B cell (primary cell): ENCODE measurements around the gene ALKBH3. TPM values are rescaled to one million over a fixed set of nuclear protein-coding genes. Genes with fewer than 3 reads are reported as not detected.

Experiments
- ATAC-seq: fragments of 200-7000 bp; cut with Tn5 transposase; one replicate; pipeline ENCODE4 v1.10.0; 2021; ENCODE audit warnings: low read depth, mild to moderate bottlenecking, moderate number of reproducible peaks, moderate library complexity
- CTCF ChIA-PET: fragments of 350-600 bp; sonication (Branson Sonifier 250); formaldehyde crosslinking; loops from one replicate; lab custom pipeline; 2021; ENCODE audit warnings: antibody characterized with exemption, inconsistent platforms; lab: Charles Lee
- POLR2A ChIA-PET: fragments of 350-600 bp; sonication (Branson Sonifier 250); formaldehyde crosslinking; loops from one replicate; lab custom pipeline; 2021; ENCODE audit warnings: antibody characterized with exemption; lab: Charles Lee
- DNase-seq: peaks from one replicate; pipeline ENCODE4 v3.0.0; 2013
- H2AFZ ChIP-seq: 2 replicates; pipeline ENCODE4 v1.6.1; 2012; ENCODE audit warnings: mild to moderate bottlenecking, low read depth, low read length; ENCODE audit not compliant: insufficient read depth, poor library complexity, severe bottlenecking
- H3K27ac ChIP-seq, 2 donors: 1 replicate in 1 of 2; 2 replicates in 1 of 2; pipeline ENCODE4 v1.5.1; 2012 to 2013; ENCODE audit warnings: low read length in 2 of 2, mild to moderate bottlenecking in 2 of 2, moderate library complexity in 1 of 2
- H3K27me3 ChIP-seq, 4 experiments: fragments of 200-600 bp in 1 of 4; sonication (generic) in 1 of 4; replicated peaks in 1 of 4; 1 replicate in 2 of 4; 2 replicates in 2 of 4; pipeline versions ENCODE4 v1.6.1 to v1.7.0; 2013 to 2016; ENCODE audit warnings: low read length in 3 of 4, mild to moderate bottlenecking in 2 of 4, mixed read lengths in 1 of 4, moderate library complexity in 1 of 4; ENCODE audit not compliant: insufficient read depth in 4 of 4, control insufficient read depth in 3 of 4; ENCODE audit errors: control extremely low read depth in 1 of 4
- H3K36me3 ChIP-seq, 2 experiments: replicated peaks in 1 of 2; 1 replicate in 1 of 2; 2 replicates in 1 of 2; pipeline versions ENCODE4 v1.6.1 to v1.7.1; 2013; ENCODE audit warnings: low read length in 1 of 2; ENCODE audit not compliant: insufficient read depth in 2 of 2, control insufficient read depth in 1 of 2; ENCODE audit errors: control extremely low read depth in 1 of 2, extremely low read depth in 1 of 2
- H3K4me1 ChIP-seq, 2 donors: fragments of 200-600 bp in 1 of 2; sonication (generic) in 1 of 2; 1 replicate in 1 of 2; 2 replicates in 1 of 2; pipeline versions ENCODE4 v1.5.1 to v1.6.1; 2013 to 2017; ENCODE audit warnings: low read length in 2 of 2; ENCODE audit not compliant: control insufficient read depth in 2 of 2, insufficient read depth in 2 of 2
- H3K4me2 ChIP-seq: replicated peaks from 2 replicates; pipeline ENCODE3; 2012; ENCODE audit warnings: mild to moderate bottlenecking, low read depth, low read length; ENCODE audit not compliant: poor library complexity, severe bottlenecking
- H3K4me3 ChIP-seq, 5 experiments: fragments of 200-600 bp in 1 of 5; sonication (generic) in 1 of 5; 1 replicate in 3 of 5; 2 replicates in 2 of 5; pipeline versions ENCODE4 v1.5.1 to v1.7.0; 2011 to 2016; ENCODE audit warnings: low read length in 4 of 5, mild to moderate bottlenecking in 4 of 5, low read depth in 2 of 5, control low read depth in 1 of 5, moderate library complexity in 1 of 5; ENCODE audit not compliant: insufficient read depth in 1 of 5; ENCODE audit errors: control extremely low read depth in 1 of 5, extremely low read depth in 1 of 5
- H3K79me2 ChIP-seq: fragments of 200-600 bp; sonication (generic); one replicate; pipeline ENCODE4 v1.6.0; 2016; ENCODE audit warnings: low read length; ENCODE audit not compliant: control insufficient read depth, insufficient read depth
- H3K9ac ChIP-seq: fragments of 200-600 bp; sonication (generic); 2 replicates; pipeline ENCODE4 v1.6.1; 2017; ENCODE audit warnings: mild to moderate bottlenecking, low read length, moderate library complexity
- H3K9me3 ChIP-seq, 3 donors: one replicate each; pipeline versions ENCODE4 v1.6.1 to v1.7.1; 2013; ENCODE audit warnings: low read length in 2 of 3; ENCODE audit not compliant: control insufficient read depth in 2 of 3, insufficient read depth in 1 of 3; ENCODE audit errors: control extremely low read depth in 1 of 3
- H4K20me1 ChIP-seq: 2 replicates; pipeline ENCODE4 v1.6.0; 2012; ENCODE audit warnings: mild to moderate bottlenecking, low read length; ENCODE audit not compliant: insufficient read depth, control insufficient read depth, poor library complexity, severe bottlenecking
- H3K27ac Mint-ChIP-seq: one replicate; pipeline ENCODE4 v1.8.0; 2021; ENCODE audit warnings: mixed read lengths
- H3K27me3 Mint-ChIP-seq: one replicate; pipeline ENCODE4 v1.8.0; 2021; ENCODE audit warnings: mixed read lengths
- H3K4me1 Mint-ChIP-seq: one replicate; pipeline ENCODE4 v1.8.0; 2021; ENCODE audit warnings: mixed read lengths
- H3K4me3 Mint-ChIP-seq: one replicate; pipeline ENCODE4 v1.8.0; 2021; ENCODE audit warnings: mixed read lengths
- H3K9me3 Mint-ChIP-seq: one replicate; pipeline ENCODE4 v1.8.0; 2022; ENCODE audit warnings: mixed read lengths; ENCODE audit not compliant: insufficient read depth
- EZH2 ChIP-seq: IDR thresholded peaks from 2 replicates; pipeline ENCODE4 v1.6.1; 2012; ENCODE audit warnings: borderline replicate concordance, low read depth, mild to moderate bottlenecking, moderate library complexity, low read length; ENCODE audit not compliant: insufficient read depth, poor library complexity, severe bottlenecking
- WGBS: methylation state at CpG from one replicate; pipeline ENCODE4 v1.1.5; 2013; ENCODE audit warnings: missing lambda C conversion rate; ENCODE audit not compliant: insufficient coverage; 5-methylcytosine and 5-hydroxymethylcytosine counted together
- intact Hi-C: fragments of 100-400 bp; cut with micrococcal nuclease; formaldehyde crosslinking; loops from one replicate; pipeline ENCODE4 v1.10.0; 2022
- polyA plus RNA-seq: library from polyadenylated mRNA; depleted of rRNA; stranded (reverse); fragments of >200 nt; gene quantifications from 2 replicates; pipeline ENCODE4 v1.2.3, GENCODE V29; 2012
- total RNA-seq, 2 donors: library from RNA; stranded (reverse); fragments of 120-200 nt in 1 of 2; gene quantifications; 1 replicate in 1 of 2; 2 replicates in 1 of 2; pipeline versions ENCODE4 v1.2.3 to v1.2.4, GENCODE V29; 2013 to 2022
- TF ChIP-seq, protein P1 (sequence below): fragments of 200-600 bp; IDR thresholded peaks from one replicate; pipeline ENCODE4 v1.8.0; 2022; ENCODE audit warnings: antibody characterized with exemption, mild to moderate bottlenecking

The ALKBH3 gene
- total and polyA plus RNA-seq, 2 donors (not counting 1 experiment from before 2014, with no cell fraction given): 22.3 to 26.7 TPM

- no peak overlapping the region for H2AFZ ChIP-seq
- H3K9ac ChIP-seq: no peak overlapping the region
- intact Hi-C loops: no loop called here
- ATAC-seq (no peak), DNase-seq (no peak)
- H3K9me3 ChIP-seq: peaks cover 0 to 2% (median 0%) of the 10 kb centered on the region in 3 donors
- Mint-ChIP-seq H3K27ac (no peak overlapping the region), H3K9me3 (no peaks in the 10 kb centered on the region), H3K4me3 (no peak overlapping the region), H3K4me1 (no peaks in the 10 kb centered on the region), H3K27me3 (peaks cover 5% of the 10 kb centered on the region)
- H4K20me1 ChIP-seq: no peaks in the 10 kb centered on the region
- H3K27ac ChIP-seq: no peak overlapping the region
- H3K27me3 ChIP-seq: peaks cover 0 to 3% (median 0%) of the 10 kb centered on the region in 4 experiments
- H3K4me1 ChIP-seq: no peaks in the 10 kb centered on the region
- WGBS: 87% methylated on average over 12 of the region's 14 CpGs
- H3K4me3 ChIP-seq: no peak overlapping the region
- no peak overlapping the region for H3K4me2 ChIP-seq
- CTCF ChIA-PET: no interaction called here
- H3K79me2 ChIP-seq: no peaks in the 10 kb centered on the region
- H3K36me3 ChIP-seq: no peaks in the 10 kb centered on the region
- TF ChIP-seq, protein P1, sequence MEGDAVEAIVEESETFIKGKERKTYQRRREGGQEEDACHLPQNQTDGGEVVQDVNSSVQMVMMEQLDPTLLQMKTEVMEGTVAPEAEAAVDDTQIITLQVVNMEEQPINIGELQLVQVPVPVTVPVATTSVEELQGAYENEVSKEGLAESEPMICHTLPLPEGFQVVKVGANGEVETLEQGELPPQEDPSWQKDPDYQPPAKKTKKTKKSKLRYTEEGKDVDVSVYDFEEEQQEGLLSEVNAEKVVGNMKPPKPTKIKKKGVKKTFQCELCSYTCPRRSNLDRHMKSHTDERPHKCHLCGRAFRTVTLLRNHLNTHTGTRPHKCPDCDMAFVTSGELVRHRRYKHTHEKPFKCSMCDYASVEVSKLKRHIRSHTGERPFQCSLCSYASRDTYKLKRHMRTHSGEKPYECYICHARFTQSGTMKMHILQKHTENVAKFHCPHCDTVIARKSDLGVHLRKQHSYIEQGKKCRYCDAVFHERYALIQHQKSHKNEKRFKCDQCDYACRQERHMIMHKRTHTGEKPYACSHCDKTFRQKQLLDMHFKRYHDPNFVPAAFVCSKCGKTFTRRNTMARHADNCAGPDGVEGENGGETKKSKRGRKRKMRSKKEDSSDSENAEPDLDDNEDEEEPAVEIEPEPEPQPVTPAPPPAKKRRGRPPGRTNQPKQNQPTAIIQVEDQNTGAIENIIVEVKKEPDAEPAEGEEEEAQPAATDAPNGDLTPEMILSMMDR: no peak
- no peak for TF ChIP-seq EZH2
- POLR2A ChIA-PET: no interaction called here
Measured at GRCh38 chr11:43934601-43935423, 54.2 kb downstream of the ALKBH3 start.

DNA sequence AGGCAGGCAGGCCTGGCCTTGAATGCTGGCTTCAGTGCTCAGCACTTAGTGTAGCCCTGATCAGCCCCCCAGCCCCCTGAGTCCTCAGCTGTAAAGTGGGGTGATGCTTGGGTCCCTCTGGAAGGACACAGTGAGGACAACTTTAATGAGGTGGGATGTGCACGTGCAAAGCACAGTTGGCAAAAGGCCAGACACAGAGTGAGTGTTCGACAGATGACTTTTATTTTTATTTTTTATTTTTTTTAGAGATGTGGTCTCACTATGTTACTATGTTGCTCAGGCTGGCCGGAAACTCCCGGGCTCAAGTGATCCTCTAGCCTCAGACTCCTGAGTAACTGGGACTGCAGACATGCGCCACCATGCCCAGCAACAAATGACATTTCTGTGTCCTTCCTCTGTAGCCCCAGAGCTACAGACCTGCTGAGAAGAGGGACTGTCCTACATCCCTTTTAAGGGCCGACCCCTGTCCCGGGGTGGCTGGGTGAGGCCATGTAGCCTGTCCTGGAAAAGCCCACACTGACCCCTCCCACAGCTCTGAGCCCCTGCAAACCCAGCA lies 54.9 kb downstream of the ALKBH3 start:
- Mint-ChIP-seq H3K4me1 (no peaks in the 10 kb centered on the region), H3K27me3 (peaks cover 8% of the 10 kb centered on the region), H3K4me3 (no peak overlapping the region), H3K9me3 (no peaks in the 10 kb centered on the region), H3K27ac (no peak overlapping the region)
- WGBS: 91% methylated on average over 5 of the region's 7 CpGs
- no peak overlapping the region for H2AFZ ChIP-seq
- intact Hi-C loops: no loop called here
- peaks cover 0 to 4% (median 0%) of the 10 kb centered on the region in 4 experiments for H3K27me3 ChIP-seq
- no peak overlapping the region for H3K4me3 ChIP-seq
- H3K4me1 ChIP-seq: no peaks in the 10 kb centered on the region
- no peak overlapping the region for H3K9ac ChIP-seq
- DNase-seq (no peak), ATAC-seq (no peak)
- ChIA-PET POLR2A (no interaction called here), CTCF (no interaction called here)
- H3K9me3 ChIP-seq: peaks cover 0 to 2% (median 0%) of the 10 kb centered on the region in 3 donors
- no peaks in the 10 kb centered on the region for H3K79me2 ChIP-seq
- H3K4me2 ChIP-seq: no peak overlapping the region
- no peaks in the 10 kb centered on the region for H3K36me3 ChIP-seq
- H4K20me1 ChIP-seq: no peaks in the 10 kb centered on the region
- TF ChIP-seq, protein P1: no peak
- no peak for TF ChIP-seq EZH2
- H3K27ac ChIP-seq: no peak overlapping the region
